Stimulated activated CD8-positive, alpha-beta memory T cell treated with anti-CD3 and anti-CD28 coated beads, Interleukin-2, amount 100 ng/mL, for 1 hour (primary cell): ENCODE results near the gene ARID5B.

ENCODE experiments used
- DNase-seq, 2 donors: peaks; one replicate each; pipeline ENCODE4 v3.0.0-alpha.2; 2020; ENCODE audit warnings: low read depth in 2 of 2

Gene ARID5B

DNA sequence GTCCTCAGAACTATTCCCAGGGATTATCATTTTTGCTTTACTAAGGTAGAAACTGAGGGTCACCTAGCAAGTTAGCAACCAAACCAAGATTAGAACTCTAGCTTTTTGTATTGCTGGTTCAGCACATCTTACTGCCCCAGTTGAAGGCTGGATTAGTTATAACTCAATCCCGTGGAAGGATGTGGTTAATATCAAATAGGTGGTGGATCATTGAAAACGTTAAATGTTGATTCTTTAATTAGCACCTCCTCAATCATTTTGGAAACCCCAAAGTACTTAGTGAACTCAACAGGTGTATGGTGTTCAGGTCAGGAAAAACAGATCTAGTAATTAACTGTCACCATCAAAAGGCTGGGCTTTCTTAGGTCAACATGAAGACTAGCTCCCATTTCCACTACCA lies 152.4 kb downstream of the ARID5B start:
- DNase-seq = no peak

GRCh38 chr10:62054408-62054807 lies 152.9 kb downstream of the ARID5B start:
- no peak for DNase-seq

- no peak for DNase-seq
These were observed 153.3 kb downstream of the ARID5B start for GRCh38 chr10:62054830-62055229.

DNA sequence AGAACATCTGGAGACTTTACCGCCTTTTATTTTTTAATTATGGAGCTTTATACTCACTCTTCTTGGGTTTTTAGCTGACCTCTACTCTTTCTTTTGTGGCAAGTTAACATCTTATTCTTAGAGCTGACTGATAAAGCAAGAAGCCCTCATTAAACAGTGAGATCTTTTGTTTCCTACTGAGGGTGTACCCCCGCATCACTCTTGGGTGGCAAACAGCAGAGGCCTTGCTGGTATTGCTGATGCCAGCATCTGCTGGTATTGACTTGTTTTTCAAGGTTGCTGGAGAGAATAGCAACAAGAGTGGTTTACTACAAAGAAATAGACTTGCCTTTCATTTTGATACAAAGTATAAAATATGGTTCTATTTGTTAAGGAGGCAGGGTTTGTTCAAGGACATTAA lies 154.7 kb downstream of the ARID5B start:
- DNase-seq = no peak

DNA sequence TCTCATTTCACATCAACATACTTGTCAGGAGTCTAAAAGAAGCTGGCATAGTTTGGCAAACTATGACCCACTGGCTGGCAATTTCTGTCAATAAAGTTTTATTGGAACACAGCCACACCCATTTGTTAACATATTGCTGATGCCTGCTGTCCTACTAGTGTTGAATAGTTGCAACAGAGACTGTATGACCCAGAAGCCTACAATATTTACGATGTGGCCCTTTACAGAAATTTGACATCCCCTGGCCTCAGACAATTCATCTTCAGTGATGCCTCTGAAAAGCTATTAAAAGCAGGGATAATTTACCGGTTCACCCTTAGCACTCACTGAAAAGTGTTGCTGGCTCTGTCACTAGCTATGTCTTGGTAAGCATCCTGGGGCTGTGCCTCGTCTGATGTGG lies 155.2 kb downstream of the ARID5B start:
- no peak for DNase-seq

- no peak for DNase-seq
These were observed 155.9 kb downstream of the ARID5B start for GRCh38 chr10:62057359-62057758.

DNA sequence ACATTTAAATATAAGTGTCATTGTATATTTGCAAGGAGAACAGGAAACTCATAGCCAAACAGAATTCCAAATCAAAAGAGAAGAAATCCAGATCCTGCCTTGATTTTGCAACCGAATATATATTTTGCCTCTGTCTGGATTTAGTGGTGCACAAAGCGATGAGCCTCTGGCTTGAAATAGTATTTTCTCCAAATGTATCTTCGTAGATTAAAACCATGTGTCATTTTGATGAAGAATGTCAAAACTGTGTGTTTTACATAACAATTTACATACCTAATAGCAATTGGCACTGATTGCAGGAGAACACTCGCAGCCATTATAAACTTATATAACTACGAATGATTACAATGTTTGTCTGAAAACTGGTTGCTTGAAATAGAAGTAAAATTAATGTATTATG lies 156.4 kb downstream of the ARID5B start:
- DNase-seq = no peak

DNA sequence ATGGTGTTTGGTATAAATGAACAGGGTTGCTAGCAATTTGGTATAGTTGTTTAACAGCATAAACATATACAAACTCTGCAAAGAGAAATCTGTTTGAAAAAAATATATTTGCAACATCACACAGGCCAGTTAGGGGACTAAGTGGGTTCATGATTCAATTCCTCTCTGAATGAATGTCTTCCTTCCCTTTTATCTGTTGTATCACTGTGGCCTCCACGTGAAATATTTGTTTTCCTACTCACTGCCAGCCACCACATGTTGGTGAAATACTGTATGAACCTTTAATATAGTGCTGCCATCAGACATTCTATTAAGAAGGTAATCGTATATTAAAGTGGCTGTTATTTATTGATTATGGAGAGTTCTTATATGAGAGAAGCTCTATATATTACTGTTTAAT lies 157.0 kb downstream of the ARID5B start:
- no peak for DNase-seq

DNA sequence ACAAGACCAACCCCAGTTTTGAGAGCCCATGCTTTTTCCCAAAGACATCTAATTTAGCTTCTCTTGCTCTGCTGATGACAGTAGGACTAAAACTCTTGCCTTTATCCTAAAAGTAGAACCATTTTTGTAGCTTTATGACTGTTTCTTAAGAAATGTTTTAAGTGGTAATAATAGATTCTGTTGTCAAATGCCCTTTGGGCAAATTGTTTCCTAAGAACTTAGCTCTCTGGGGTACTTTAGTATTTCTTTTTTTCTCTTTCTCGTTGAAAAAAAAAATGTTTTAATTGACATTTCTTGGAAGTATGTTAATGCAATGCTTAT lies 157.4 kb downstream of the ARID5B start:
- no peak for DNase-seq

GRCh38 chr10:62059217-62059920 lies 157.9 kb downstream of the ARID5B start:
- DNase-seq = no peak

DNA sequence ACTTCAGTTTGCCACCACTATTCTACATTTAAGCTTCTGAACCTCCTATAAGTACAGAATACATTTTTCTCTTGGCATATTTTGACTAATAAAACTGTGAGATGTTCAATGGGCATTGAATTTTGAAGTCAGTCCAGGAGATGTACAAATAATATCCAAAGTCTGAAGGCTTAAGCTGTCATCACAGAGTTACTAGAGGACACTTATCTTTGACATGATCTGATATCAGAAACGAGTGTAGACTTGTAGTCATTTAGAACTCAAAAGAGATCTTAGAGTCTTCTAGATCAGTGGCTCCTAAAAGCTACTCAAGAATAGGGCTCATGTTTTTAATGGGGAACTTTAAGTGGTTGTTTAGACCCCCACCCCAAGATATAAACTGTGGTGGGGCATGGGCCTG lies 160.5 kb downstream of the ARID5B start:
- no peak for DNase-seq

DNA sequence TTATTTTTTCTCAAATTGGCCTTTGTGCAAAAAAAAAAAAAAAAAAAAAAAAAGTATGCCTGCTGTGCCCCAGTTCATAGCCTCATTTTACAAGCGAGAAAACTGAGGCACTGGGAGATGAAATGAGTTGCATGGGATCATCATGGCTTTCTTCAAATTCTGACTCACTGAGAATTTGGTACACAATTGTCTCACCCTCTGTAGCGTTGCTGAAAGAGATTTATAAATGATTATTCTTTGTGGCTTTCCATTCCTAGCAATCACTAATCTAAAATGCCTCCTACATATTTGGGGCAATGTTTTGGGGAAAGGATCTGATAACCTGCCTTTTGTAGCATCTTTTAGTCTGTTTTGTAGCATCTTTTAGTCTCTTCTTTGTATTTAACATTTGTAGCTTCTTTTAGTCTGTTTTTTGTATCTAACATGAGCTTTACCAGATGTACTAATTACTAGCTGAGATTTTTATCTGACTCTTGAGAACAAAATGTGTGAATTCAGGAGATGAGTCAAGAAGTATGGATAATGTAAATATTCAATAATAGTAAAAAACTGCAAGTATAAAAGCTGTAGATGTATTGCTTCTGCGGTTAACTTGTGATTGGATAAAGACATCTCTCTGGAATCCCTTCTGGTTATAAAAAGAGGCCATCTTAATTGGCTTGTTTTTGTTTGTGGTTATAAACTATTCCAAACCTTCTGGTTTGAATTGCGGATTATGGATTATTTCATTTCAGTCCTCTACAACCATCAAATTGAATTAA lies 161.4 kb downstream of the ARID5B start:
- no peak for DNase-seq

- no peak for DNase-seq
These were observed 162.4 kb downstream of the ARID5B start for GRCh38 chr10:62063795-62064472.

DNA sequence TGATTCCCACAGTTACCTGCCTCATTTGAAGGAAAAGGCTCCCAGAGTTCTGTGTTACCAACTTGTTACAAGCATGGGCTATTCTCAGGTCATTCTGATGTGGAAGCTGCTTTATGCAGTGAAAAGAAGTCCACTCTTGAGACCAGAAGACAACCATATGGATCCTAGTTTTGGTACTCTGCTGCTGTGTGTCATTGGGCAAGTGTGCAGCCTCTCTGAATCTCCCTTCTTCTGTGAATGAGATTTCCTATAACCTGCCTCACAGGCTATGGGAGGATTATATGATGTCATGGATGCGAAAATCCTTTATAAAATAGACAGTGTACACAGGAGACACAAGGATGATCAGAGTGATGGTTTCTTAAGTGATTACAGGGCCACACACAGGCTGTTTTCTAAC lies 166.1 kb downstream of the ARID5B start:
- DNase-seq = no peak

DNA sequence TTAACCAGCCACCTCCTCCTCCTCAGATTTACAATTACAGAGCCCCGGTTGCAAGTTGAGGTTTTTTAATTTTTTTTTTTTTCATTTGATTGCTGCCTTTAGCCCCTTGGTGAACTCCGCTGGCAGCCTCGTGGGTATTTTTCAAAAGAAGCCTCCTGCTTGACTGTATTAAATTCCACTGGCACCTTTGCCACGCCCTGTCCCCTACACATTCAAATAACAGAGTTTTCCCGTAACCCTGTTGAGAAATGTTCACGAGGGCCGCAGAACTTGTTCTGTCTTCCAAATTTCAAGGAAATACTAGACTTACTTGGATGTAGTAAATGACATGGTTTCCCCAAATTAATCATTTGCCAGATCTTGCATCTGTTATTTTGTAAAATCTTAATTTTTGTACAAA lies 167.0 kb downstream of the ARID5B start:
- DNase-seq = no peak

GRCh38 chr10:62069452-62070178 lies 168.1 kb downstream of the ARID5B start:
- DNase-seq = no peak

DNA sequence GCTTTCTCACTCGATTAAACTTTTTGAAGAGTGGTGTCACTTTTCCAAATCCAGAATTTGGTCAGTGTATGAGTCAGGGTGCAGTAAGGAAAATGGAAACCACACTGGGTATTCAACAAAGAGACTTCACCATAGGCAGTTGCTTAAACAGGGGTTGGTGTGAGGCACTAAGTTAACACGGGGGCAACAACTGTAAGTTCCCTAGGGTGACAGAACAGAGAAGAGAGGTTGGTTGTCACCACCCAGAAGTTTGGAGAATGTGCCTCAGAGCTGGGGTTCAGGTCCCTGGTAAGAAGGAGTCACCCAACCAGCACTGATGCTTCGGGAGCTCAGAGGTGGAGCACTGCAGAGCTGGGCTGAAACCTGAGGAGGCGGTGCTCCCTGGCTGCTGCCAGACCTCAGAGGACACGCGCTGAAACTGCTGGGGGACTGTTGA lies 170.4 kb downstream of the ARID5B start:
- DNase-seq = no peak

DNA sequence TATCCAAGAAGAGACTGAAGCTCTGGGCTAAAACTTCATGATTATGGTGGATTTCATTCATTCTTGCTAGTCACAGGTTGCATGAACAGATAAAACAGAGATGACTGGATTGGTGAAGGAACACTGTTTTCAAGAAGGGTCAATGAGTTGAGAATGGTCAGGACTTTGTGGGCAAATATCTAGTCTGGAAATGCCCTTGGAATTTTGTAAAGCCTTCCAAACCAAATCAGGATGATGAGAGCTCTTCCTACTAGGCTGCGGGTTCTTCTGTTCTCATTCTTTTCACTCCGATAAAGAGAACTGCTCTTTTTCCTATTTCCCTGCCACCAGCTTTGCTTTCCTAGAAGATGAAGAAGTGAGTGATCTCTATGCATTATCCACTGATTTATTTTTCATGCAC lies 171.4 kb downstream of the ARID5B start:
- DNase-seq = no peak

GRCh38 chr10:62073429-62073828 lies 171.9 kb downstream of the ARID5B start:
- DNase-seq = no peak

DNA sequence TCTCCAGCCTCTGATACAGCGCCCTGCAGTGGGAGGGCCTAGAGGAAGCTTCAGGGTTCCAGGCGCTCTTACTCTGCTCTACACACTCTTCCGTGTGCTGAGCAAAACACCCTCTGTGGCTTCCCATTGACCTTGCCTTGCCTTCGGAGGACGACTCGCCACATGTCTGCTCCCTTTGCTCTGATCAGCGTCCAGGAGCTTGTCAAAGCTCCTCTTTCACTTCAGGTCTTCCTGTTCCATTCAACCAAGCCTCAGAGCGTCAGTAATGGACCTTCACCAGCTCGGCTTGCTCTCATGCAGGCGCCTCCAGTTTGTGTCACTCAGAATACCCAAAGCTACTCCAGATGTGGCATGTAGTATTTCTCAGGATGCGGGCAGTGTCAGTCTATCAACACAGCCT lies 173.9 kb downstream of the ARID5B start:
- DNase-seq = no peak

DNA sequence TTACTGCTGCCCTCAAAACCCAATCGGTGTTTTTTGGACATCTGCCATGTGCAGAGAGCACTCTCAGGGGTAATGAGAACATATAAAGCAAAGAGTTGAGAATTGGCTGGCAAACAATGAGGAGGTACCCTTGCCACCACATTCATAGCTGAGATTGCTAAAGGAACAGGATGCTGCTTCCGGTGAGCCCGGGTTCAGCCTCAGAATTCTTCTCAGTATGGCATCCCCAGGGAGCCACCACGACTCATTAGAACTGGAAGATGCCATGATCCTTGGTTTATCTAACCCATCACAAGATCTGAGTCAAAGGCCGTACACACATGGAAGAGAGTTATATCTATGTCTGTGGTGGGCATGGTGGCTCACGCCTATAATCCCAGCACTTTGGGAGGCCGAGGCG lies 174.4 kb downstream of the ARID5B start:
- no peak for DNase-seq

GRCh38 chr10:62076891-62077290 lies 175.4 kb downstream of the ARID5B start:
- DNase-seq = no peak
